ENCODE measurements around the gene ARHGAP10.
"Not testable (repeated sequence)": the region's sequence is repeated elsewhere in the genome, so short reads cannot be mapped to it uniquely, and the experiment has no call there.

The ARHGAP10 gene

DNA sequence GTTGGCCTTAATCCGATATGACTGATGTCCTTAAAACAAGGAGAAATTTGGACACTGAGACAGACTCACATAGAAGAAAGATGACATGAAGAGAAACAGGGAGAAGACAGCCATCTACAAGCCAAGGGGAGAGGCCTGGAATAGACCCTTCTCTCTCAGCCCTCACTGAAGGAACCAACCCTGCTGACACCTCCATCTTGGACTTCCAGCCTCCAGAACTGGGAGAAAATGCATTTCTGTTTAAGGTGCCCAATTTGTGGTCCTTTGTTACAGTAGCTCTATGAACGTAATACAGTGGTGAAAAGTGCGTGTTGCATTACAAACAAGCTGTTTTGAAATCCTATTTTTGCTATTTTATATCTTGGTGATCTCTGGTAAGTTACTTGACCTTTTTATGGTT lies 343.6 kb downstream of the ARHGAP10 start:
- DNase-seq = no peak

DNA sequence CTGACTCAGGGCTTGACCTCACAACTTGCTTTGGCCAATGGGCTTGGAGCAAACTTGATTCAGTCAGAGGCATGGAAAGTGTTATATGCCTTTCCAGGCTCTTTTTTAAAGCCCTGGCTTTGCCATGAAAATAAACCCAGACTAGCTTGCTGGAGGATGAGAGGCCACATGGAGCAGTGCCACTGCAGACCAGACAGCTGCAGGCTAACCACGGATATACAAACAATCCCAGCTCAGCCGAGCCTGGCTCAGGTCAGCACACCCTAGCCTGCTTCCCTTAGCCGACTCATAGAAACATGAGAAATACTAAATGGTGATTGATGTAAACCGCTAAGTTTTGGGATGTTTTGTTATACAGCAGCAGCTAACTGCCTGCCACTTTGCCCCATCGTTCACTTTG lies 345.1 kb downstream of the ARHGAP10 start:
- DNase-seq = no peak

DNA sequence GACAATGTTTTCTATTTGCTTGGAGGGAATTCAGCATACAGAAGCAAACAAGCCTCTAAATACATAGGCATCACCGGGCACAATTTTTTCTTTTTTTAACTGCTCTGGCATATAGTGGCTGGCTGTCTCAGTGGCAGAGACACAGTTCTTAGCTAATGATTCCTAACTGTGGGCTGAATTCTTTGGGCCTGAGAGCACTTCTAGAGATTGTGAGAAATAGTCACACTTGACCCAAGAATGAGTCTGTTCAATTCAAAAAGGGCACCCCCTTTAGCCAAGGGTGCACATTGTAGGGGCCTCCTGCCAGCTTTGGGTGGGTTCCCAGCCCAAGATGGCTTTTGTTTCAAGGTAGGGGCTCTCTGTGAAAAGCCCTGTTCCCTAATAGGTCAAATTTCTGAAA lies 345.7 kb downstream of the ARHGAP10 start:
- DNase-seq = no peak

DNA sequence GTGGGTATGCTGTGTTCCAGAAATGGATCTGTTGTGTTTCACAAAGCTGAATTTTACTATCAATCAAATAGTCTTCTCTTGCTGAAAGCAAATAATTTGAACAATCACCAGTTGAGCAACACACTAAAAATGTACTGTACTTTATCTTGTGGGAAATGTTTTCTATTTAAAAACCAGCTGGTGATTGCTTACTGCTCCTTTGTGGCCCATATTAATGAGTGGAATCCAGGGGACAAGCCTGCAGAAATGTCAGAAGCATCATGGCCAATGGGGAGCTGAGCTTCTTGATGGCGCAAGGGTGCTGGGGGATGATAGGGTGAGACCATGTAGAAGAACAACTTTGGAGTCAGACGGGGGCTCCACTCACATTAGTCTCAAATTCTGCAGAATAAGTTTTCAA lies 346.2 kb downstream of the ARHGAP10 start:
- no peak for DNase-seq

DNA sequence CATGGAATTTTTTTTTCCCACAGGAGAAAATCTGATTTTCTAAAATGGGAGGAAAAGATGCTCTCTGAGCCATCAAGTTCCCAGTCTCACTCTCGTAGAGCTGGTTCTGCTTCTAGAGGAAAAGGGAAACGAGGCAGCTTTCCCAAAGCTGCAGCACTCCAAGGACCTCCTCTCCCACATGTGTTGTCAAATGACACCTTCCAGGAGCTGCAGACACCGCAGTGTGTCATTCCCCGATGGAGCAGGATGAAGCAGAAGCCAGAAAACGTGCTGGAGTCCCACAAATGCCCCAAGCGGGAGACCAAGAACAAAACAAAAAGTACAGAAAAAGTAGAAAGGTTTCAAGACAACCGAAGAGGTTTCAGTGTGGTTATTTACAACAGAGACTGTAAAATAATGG lies 348.1 kb downstream of the ARHGAP10 start:
- no peak for DNase-seq

DNA sequence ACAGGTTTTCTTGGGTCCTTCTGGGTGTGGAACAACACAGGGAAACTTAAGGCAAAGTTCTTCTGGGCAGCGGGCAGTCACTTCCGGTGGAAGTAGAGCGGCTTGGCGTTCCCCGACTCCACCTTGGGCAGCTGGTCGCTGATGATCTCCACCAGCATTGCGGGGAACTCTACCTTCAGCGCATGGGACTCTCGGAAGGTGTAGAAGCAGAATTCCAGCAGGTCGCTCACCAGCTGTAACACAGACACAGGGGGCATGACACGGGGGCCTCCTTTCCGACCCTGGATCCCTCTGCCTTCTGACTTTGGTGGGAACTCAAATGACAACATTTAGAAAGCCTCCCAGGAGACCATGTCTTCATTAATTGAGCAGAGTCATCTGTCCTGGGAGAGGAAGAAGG lies 349.4 kb downstream of the ARHGAP10 start:
- no peak for DNase-seq

DNA sequence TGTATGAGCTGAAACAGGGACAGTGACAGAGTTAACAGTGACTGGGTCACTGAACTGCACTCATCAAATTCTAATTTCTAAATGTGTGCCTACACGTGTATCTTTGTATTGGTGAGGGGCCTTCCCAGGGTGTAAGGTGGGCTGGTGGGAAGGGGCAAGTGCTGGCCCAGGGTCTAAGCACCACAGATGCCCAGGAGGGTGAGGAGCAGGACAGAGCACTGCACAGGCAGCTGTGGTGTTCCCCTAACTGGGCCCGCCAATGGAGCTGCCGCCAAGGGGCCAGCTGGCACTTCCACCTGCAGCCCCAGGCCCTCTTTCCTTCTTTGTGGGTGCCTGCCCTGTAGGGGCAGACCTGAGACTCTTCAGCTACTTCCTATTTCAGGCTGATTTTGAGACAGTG lies 349.9 kb downstream of the ARHGAP10 start:
- no peak for DNase-seq

DNA sequence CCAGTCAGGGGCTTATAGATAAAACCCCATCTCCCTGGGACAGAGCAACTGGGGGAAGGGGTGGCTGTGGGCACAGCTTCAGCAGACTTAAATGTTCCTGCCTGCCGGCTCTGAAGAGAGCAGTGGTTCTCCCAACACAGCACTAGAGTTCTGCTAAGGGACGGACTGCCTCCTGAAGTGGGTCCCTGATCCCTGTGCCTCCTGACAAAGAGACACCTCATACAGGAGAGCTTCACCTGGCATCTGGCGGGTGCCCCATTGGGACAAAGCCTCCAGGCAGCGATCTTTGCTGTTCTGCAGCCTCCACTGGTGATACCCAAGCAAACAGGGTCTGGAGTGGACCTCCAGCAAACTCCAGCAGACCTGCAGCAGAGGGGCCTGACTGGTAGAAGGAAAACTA lies 351.2 kb downstream of the ARHGAP10 start:
- DNase-seq = not testable (repeated sequence)

DNA sequence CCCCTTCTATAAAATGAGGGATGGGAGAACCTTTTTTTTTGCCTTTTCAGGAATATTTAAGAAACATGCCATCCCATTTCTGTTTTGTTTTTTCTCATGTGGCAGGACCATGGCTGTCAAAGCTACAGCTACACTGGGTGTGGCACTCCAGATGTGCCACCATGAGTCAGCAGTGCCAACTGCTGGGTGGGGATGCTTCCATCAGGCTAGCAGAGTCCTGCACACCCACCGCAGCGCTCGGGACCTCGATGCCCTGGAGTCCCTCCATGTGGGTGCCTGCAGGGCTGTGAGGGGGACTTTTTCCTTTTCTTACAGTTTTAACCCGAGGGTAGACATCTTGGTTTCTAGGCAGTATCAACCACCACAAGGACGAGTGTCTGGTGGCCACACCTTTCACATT lies 357.7 kb downstream of the ARHGAP10 start:
- DNase-seq = no peak

DNA sequence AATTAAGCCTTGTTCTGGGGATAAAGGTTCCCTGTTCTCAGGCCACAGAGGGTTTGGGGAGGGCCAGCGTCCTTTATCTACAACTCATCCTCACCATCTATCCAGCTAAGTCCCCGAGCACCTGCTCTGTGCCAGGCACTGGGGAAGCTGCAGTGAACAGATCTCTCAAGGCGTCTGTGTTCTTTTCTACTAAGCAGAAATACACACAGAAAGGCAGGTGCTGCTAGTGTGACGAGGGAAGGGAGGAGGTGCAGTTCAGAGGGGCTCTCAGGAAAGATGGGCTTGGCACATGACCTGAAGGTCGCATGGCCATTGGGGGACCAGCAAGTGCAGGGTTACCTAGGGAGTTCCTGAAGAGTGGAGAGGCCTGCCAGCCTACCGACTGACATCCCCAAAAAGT lies 358.1 kb downstream of the ARHGAP10 start:
- DNase-seq = no peak

DNA sequence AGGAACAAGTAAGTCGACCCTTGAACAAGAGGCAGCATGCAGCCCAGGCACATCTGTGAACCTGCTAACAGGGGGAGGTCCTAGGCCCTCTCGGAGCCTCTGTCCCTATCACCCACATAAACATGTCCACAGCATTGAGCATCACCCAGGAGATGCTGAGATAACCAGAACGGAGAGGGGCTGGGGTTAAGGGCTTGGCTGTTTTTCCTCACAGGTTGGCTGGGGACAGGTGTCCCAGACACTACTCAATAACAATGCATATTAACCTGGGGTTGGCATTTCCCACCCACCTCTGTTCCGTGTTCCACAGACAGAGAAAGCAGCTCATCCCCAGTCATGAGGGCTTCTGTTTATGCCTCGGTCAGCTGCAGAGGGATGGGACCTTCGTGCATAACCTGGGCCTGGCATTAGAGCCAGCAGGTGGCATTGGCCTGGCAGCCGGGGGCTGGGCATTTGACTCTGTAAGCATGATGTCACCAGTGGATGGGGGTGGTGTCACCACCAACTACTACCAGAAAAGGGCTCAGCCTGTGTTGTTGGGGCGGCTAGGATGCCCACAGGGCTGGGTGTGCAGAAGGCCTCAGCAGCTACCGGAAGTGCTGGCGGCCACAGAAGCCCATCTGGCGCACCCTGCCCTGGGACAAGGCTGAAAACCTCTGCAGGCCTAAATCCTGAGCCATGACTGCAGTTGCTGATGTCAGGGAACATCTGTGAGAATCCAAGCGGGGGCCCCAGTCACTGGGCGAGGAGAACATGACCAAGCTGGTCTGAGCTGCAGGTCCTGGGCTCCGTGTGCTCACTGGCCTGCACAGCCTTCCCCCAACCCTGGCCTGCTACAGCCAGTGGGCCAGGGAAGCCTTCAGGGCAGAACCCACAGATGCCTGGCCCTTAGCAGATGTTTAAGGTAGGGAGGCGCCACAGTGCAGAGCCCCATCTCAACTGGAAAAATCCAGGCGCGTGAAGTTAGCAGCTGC lies 358.9 kb downstream of the ARHGAP10 start:
- DNase-seq = no peak

DNA sequence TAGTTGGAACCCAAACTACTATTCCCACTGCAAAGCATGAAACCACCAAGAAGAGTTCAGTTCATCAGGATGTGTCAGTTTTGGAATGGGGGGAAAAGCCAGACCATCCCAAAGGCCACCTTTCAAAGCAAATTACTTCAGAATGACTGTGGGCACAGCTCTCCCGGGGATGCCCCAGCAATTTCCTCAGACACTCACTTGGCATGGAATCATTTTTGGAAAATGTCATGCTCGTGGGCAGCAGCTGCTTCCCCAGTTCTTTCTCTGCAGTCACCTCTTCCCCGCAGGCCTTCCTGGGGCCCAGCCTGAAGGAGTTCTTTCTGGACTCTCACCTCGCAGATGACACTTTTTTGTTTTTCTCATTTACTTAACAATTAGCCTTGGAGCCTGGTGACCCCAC lies 360.0 kb downstream of the ARHGAP10 start:
- no peak for DNase-seq

DNA sequence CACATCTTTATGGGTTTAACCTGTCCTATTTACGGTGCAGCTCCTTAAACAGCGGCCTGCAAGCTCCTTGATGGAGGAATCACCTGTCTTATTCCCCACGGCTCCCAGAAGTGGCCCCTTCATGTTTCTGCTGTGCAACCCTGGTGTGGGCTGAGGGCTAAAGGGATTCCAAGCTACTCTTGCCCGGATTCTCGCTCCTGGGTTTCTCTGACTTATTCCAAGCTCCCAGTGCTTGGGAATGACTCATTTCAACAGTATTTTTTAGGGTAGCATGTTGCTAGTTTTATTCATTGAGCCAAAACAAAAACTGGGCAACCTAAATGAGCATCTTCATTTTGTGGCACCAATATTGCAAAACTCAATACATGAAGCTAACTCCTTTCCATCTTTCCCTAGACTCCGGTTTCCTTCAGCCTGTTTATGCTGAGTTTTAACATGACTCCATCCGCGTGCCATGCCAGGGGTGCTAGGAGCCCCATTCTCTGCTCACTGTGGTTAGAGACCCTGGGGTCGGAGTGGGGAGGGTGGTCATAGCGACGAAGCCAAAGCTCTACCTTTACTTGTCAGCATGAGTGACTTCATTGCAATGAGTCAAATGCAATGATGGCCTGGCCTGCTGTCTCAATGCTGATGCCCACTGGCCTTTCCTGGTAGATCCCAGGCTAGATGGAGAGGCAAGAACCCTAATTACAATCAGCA lies 360.6 kb downstream of the ARHGAP10 start:
- no peak for DNase-seq

DNA sequence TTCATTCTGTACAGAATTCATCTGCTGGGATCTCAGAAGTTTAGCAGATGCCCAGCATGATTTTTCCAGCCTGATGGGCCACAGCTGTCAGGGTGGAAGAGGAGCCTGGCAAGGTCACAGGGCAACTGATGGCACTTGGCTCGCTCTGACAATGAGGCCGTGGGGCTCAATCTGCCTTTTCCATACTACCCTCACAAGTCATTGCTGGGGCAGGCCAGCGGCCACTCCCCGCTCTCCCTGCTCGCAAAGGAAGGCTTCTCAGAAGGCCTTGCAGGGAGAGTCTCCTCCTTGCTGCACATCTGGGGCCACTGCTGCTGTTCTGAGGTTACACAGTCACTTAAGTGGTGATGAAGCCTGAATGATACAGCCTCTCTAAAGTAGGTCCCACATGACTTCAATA lies 361.2 kb downstream of the ARHGAP10 start:
- DNase-seq = no peak

DNA sequence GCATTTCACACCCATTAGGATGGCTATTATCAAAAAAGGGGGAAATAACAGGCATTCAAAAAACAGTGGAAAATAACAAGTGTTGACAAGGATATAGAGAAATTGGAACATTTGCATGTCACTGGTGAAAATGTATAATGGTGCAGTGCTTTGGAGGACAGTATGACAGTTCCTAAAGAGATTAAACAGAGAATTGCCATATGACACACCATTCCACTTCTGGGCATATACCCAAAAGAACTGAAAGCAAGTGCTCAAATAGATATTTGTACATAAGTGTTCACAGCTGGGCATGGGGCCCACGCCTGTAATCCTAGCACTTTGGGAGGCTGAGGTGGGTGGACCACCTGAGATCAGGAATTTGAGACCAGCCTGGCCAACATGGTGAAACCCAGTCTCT lies 362.3 kb downstream of the ARHGAP10 start:
- DNase-seq = no peak

DNA sequence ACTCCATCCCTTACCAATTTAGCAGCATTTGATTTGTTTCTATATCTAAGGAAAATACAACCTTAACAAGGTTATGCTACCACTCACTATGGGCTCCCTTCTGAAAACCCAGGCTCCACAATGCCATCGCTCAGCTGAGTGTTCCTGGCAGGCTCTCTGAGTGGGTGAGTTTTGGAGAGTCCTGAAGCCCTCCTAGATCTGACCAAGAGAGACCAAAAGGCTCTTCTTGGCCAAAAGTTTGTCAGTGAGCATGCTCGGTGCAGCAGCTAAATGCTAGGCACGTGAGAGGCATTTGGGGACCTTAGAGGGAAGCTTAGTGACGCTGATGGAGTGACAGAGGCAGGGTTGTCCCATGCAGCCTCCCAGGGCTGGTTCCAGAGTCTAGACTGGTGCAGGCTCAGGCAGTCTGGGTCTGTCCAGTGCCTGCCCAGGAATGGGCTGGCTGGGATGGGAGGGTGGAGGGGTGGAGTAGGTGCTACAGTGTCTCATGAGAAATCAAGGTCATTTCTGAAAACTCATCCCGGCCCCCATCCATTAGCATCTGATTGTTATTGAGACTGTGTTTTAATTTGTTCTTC lies 363.5 kb downstream of the ARHGAP10 start:
- DNase-seq = no peak

DNA sequence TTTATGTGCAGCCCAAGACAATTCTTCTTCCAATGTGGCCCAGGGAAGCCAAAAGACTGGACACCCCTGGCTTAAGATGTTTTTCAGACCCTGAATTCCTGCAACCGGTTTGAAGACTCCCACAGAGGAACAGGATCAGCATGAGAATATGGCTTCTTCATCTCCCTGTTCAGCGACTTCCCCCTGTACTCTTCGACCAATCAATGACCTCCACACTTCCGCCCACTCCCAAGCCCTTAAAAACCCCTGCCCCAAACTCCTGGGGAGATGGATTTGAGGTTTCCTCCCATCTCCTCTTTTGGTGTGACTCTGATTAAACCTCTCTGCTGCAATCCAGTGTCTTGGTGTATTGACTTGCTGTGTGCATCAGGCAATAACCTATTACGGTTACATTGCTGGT lies 365.9 kb downstream of the ARHGAP10 start:
- no peak for DNase-seq

DNA sequence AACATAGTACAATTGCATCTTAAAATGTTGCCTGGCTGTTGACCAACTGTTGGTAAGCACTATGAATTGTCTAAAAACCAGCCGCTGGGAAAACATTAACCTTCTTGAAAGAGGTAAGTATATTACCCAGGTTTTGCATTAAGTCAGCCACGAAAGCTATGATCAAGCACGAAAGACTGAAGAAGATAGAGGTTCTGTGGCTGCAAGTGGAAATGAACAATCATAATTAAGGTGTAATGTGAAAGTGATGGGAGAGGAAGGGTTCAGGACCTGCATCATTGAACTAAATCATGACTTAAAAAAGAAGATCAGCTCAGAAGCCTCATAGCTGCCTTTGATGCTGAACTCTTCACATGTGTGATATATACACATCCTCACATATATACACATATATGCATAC lies 369.3 kb downstream of the ARHGAP10 start:
- DNase-seq = no peak

DNA sequence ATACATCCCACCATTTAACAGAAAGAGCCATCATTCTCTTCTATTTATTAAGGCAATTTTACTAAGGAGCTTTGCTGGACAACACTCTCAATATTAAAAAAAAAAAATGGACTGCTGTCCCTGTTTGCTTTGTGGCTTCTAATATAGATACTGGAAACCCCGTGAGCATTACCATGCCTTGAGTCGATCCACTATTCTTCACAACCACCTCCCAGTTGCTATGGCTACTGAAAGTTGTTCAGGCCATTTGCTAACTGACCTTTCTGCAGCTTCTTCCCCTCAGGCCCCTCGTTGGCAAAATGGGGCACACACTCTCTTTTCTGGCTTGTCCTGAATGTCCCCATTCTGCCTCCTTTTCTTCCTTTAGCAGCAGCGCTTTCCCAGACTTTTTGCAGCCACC lies 369.9 kb downstream of the ARHGAP10 start:
- no peak for DNase-seq

DNA sequence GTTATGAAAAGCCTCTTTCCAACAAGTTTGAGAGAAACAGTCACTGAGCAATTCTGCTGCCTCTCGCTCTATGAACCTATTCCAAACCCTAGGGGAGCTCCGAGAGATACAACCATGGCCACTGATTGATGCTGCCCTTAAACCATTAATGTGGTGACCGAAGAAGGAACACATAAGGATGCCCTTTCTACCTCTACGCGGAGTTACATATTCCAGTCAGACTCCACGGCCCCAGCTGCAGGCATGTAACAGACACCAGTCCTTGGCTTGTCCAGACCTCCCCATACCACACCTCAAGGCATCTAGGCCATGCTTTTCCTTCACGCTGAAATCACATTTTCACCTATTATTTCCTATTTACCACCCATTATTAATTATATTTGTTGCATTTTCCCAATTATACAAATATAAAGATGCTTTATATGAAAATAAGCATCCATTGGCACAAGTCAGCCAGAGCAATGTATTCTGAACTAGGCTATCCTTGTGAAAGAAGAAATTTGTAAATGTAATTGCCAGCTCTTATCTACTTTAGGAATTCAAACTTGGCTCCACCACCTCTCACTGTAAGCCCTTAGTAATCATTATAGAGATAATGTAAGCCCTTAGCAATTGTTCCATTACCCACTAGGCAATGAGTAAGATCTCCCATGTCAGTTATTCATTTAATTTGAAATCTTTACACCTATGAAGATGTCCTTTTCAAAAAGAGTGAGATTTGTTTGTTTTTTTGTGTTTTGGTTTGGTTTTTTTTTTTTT lies 371.9 kb downstream of the ARHGAP10 start:
- no peak for DNase-seq

DNA sequence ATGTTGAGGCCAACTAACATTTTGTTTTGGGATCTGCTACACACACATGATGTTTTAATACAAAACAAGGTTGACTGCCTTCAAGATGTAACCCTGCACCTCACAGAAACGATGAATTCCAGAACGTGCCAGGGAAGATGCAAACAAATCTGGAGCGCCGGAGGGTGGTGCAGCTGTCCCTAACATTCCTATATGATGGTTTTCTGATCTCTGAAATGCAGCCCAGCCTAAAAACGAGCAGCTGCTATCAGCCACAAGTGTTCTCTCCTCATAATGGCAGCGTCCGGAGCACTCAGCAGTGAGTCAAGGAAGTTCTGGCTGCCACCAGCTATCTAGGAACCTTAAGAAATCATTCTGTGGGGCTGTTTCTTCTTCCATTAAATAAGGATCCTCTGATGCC lies 376.9 kb downstream of the ARHGAP10 start:
- DNase-seq = no peak

DNA sequence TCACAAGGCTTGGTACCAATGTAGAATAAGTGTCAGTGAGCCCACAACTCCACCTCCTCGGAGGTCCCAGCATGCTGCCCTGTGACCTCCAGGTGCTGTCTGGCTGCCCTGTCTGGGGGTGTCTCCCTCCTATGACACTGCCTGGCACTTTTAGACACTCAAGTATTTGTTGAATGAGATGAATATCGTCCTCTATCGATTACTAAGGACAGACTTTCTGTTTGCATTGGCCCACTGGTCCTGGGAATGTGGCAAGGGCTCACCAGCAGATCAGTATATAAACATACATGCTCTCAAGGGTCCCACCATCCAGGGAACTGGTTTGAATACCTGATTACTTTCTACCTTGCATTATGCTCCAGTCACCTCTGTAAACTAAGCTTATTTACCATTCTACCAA lies 377.3 kb downstream of the ARHGAP10 start:
- DNase-seq = no peak

DNA sequence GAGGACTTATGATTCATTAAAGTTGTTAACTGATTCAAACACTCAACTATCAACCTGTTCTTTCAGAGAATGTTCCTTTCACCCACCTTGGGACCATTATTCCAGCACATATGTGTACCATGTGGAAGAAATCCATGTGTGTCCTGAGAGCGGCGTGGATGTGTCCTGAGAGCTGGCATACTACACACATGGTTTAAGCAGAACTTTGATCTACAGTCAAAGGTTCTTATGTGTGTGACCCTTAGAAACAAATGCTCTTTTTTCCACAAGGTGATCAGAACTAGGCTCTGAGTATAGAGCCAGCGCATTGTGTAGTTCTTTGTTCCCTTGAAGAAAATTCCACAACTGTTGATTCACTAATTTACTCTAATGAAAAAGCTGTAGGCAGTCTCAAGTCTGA lies 378.3 kb downstream of the ARHGAP10 start:
- no peak for DNase-seq
